GM23248 (cell line): ENCODE results near the gene YTHDF1. TPM values are rescaled to one million over a fixed set of nuclear protein-coding genes. Genes with fewer than 3 reads are reported as not detected.

Source experiments
- DNase-seq: peaks from one replicate; pipeline ENCODE4 v3.0.0-alpha.2; 2015
- H2AFZ ChIP-seq: fragments of 200-600 bp; sonication (generic); 2 replicates; pipeline ENCODE4 v1.6.1; 2016; ENCODE audit warnings: antibody characterized with exemption
- H3F3A ChIP-seq: fragments of 200-600 bp; sonication (generic); 2 replicates; pipeline ENCODE4 v1.6.1; 2016; ENCODE audit warnings: mild to moderate bottlenecking, antibody characterized with exemption, mixed run types; ENCODE audit not compliant: insufficient read depth
- H3K27ac ChIP-seq: fragments of 200-600 bp; sonication (generic); 2 replicates; pipeline ENCODE4 v1.5.1; 2016; ENCODE audit warnings: mild to moderate bottlenecking
- H3K27me3 ChIP-seq: fragments of 200-600 bp; sonication (generic); replicated peaks from 2 replicates; pipeline ENCODE4 v1.6.1; 2016; ENCODE audit warnings: mild to moderate bottlenecking; ENCODE audit not compliant: insufficient read depth
- H3K36me3 ChIP-seq: fragments of 200-600 bp; sonication (generic); 2 replicates; pipeline ENCODE4 v1.6.1; 2016; ENCODE audit warnings: low read depth, mild to moderate bottlenecking
- H3K4me1 ChIP-seq: fragments of 200-600 bp; sonication (generic); 2 replicates; pipeline ENCODE4 v1.6.1; 2016; ENCODE audit warnings: mild to moderate bottlenecking; ENCODE audit not compliant: insufficient read depth
- H3K4me2 ChIP-seq: fragments of 200-600 bp; sonication (generic); one replicate; pipeline ENCODE4 v1.6.1; 2016; ENCODE audit warnings: mild to moderate bottlenecking; ENCODE audit not compliant: unreplicated experiment
- H3K4me3 ChIP-seq: fragments of 200-600 bp; sonication (generic); 2 replicates; pipeline ENCODE4 v1.5.1; 2016; ENCODE audit warnings: mild to moderate bottlenecking
- H3K79me2 ChIP-seq: fragments of 200-600 bp; sonication (generic); 2 replicates; pipeline ENCODE4 v1.6.1; 2016; ENCODE audit warnings: mild to moderate bottlenecking; ENCODE audit not compliant: insufficient read depth
- H3K9ac ChIP-seq: fragments of 200-600 bp; sonication (generic); 2 replicates; pipeline ENCODE4 v1.6.1; 2016; ENCODE audit warnings: mild to moderate bottlenecking
- H3K9me2 ChIP-seq: fragments of 200-600 bp; sonication (generic); 2 replicates; pipeline ENCODE4 v1.6.1; 2016; ENCODE audit warnings: mixed run types, mild to moderate bottlenecking, moderate library complexity; ENCODE audit not compliant: insufficient read depth
- H3K9me3 ChIP-seq: fragments of 200-600 bp; sonication (generic); one replicate; pipeline ENCODE4 v1.6.1; 2017; ENCODE audit warnings: low read depth
- H4K20me1 ChIP-seq: fragments of 200-600 bp; sonication (generic); 2 replicates; pipeline ENCODE4 v1.6.0; 2016; ENCODE audit not compliant: insufficient read depth
- EZH2 ChIP-seq: fragments of 200-600 bp; sonication (generic); IDR thresholded peaks from 2 replicates; pipeline ENCODE4 v1.6.1; 2018; ENCODE audit warnings: antibody characterized with exemption, mild to moderate bottlenecking; ENCODE audit not compliant: insufficient read depth, poor library complexity, severe bottlenecking
- EZH2phosphoT487 ChIP-seq: fragments of 200-600 bp; sonication (generic); IDR thresholded peaks from 2 replicates; pipeline ENCODE4 v1.6.1; 2018; ENCODE audit warnings: antibody characterized with exemption, moderate library complexity, mild to moderate bottlenecking, low read depth; ENCODE audit not compliant: insufficient read depth
- WGBS, 2 experiments: methylation state at CpG; one replicate each; pipeline ENCODE4 v1.1.6; 2015 to 2017; ENCODE audit warnings: low lambda C conversion rate in 2 of 2, low coverage in 1 of 2; ENCODE audit errors: missing lambda C conversion rate in 2 of 2; 5-methylcytosine and 5-hydroxymethylcytosine counted together
- in situ Hi-C: fragments of 300-500 bp; cut with MboI; formaldehyde crosslinking; loops from 2 replicates; pipeline ENCODE4 v1.15.0; 2020
- polyA plus RNA-seq: library from polyadenylated mRNA; unstranded; fragments of >200 nt; fragmentation: Nextera tagmentation; extraction: Ambion mirVana; gene quantifications from 2 replicates; pipeline ENCODE4 v1.2.1, GENCODE V29; 2016
- total RNA-seq: library from RNA; depleted of rRNA; stranded (reverse); fragments of >200 nt; shearing (Covaris generic); gene quantifications from 2 replicates; pipeline ENCODE4 v1.2.3, GENCODE V29; 2014; rRNA removed

YTHDF1 gene
- total RNA-seq = 20.4 and 22.5 TPM in 2 replicates
- 16.7 and 26.0 TPM in 2 replicates for polyA plus RNA-seq

DNA sequence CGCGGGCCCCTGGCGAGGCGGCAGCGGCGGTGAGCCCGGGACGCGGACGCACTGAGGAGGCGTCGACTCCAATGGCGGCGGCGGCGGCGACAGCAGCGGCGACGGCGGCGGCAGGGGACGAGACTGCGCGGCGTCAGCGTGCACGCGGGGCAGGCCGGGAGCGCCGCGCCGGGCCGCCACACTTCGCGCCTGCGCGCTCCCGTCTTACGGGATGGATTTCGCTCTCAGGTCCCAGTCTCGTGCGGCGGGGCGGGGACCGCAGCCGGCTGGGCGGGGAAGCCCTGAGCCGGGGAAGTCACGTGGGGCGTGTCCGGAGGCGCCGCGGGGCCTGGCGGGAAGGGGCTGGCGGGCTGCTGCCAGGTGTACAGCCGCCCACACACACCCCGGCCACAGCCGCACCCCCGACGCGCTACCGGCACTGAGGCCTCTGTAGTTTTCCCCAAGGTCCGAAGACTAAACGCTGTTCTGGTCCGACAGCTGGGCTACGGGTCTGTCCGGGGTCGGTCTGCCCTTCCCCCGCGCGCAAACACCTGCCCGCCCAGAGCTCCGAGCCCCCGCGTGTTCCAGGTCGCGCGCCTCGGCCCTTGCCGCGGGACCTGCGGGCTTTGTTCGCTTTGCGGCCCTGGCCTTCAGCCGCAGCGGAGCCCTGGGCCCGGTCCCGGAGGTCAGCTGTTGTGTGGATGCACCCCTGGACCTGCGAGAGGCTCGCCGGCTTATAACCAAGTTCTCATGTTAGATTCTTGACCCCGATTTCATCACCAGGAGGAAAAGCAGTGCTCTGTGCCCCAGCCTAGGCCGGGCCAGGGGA lies at the start of gene YTHDF1:
Gene YTHDF1 (minus strand): TSS at position 91 of the 808 bp plus-strand sequence. CDS start 239 bp downstream, outside the sequence.
- peaks cover 16% of the 10 kb centered on the region; the same call in 1 of the 2 replicates for H3K36me3 ChIP-seq
- WGBS, 2 experiments = 2% methylated on average over 35 to 74 of the region's 96 CpGs
- peaks cover 45% of the 10 kb centered on the region for H3K79me2 ChIP-seq

GRCh38 chr20:63264519-63264918 lies 48.6 kb upstream of the YTHDF1 start:
- Histone ChIP-seq H3K9ac (no peak overlapping the region), H4K20me1 (no peaks in the 10 kb centered on the region), H3K79me2 (no peaks in the 10 kb centered on the region), H3K4me3 (no peak overlapping the region), H3K4me2 (no peak overlapping the region), H3K36me3 (no peaks in the 10 kb centered on the region), H3K27me3 (peaks cover 8% of the 10 kb centered on the region; the same call in 1 of the 2 replicates), H3K4me1 (no peaks in the 10 kb centered on the region), H3K9me3 (no peaks in the 10 kb centered on the region), H2AFZ (no peak overlapping the region), H3F3A (no peaks in the 10 kb centered on the region), H3K9me2 (no peaks in the 10 kb centered on the region), H3K27ac (no peak overlapping the region)
- TF ChIP-seq EZH2phosphoT487 (no peak), EZH2 (no peak)
- 34 to 39% methylated on average over 14 of the region's 14 CpGs for WGBS, 2 experiments
- DNase-seq = no peak
- in situ Hi-C loops = no loop called here

More for the DNA sequence above, at the start of gene YTHDF1:
- Histone ChIP-seq H3K9ac (peak within 1 kb of the TSS; percentile 85), H3K4me1 (peaks cover 15% of the 10 kb centered on the region), H2AFZ (peak within 1 kb of the TSS; percentile 97), H3K27me3 (peaks cover 8% of the 10 kb centered on the region; the same call in 1 of the 2 replicates), H3K27ac (peak within 1 kb of the TSS; percentile 34), H3K4me3 (peak within 1 kb of the TSS; percentile 87), H3K4me2 (peak within 1 kb of the TSS; percentile 95), H3K9me3 (no peaks in the 10 kb centered on the region), H4K20me1 (peaks cover 8% of the 10 kb centered on the region; the same call in 1 of the 2 replicates), H3K9me2 (no peaks in the 10 kb centered on the region), H3F3A (no peaks in the 10 kb centered on the region)
- in situ Hi-C loops = no loop called here
- DNase-seq = peak; percentile 98
- TF ChIP-seq EZH2 (no peak), EZH2phosphoT487 (no peak)

DNA sequence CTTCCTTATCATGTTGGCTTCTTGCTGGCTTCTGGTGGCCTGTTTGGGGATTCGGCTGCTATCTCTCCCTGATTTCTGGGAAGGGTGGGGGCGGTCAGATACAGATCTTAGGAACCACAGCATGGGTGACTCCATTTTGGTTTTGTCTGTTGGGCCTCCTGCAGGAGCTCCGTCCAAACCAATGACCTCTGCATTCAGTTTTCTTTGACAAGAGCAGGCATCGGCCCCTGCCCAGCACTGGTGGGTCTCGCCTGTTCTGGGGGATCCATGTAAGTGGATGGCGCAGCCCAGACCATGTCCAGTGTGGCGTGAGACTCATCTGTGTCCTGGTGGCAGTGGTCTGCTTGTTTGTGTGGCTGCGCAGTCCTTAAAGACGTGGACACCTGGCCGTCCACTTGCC lies 48.1 kb upstream of the YTHDF1 start:
- H3K4me3 ChIP-seq = no peak overlapping the region
- no peaks in the 10 kb centered on the region for H3K79me2 ChIP-seq
- no peaks in the 10 kb centered on the region for H3F3A ChIP-seq
- H3K9me3 ChIP-seq = no peaks in the 10 kb centered on the region
- H2AFZ ChIP-seq = no peak overlapping the region
- no peaks in the 10 kb centered on the region for H3K9me2 ChIP-seq
- in situ Hi-C loops = no loop called here
- WGBS, 2 experiments = 70 to 74% methylated on average over 10 of the region's 10 CpGs
- no peaks in the 10 kb centered on the region for H3K4me1 ChIP-seq
- no peaks in the 10 kb centered on the region for H4K20me1 ChIP-seq
- H3K4me2 ChIP-seq = no peak overlapping the region
- TF ChIP-seq EZH2phosphoT487 (no peak), EZH2 (no peak)
- peaks cover 12% of the 10 kb centered on the region; the same call in 1 of the 2 replicates for H3K27me3 ChIP-seq
- H3K36me3 ChIP-seq = no peaks in the 10 kb centered on the region
- no peak overlapping the region for H3K27ac ChIP-seq
- DNase-seq = no peak
- H3K9ac ChIP-seq = no peak overlapping the region

DNA sequence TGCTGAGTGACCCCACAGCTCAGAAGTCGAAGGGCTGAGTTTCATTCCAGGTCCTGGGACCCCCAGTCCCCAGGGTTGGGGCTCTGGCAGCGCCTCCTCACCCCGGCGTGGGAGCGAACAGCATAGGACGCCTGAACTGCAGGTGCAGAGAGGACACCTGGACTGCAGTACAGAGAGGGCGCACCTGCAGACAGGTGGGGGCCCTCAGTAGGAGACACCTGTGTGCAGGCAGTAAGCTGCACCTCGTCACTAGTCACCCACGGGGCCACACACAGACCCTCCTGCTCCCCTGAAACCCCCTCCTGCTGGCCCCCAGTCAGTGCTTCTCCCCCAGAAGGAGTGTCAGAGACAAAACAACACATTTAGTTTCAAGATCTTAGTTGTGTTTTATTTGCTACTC lies 46.9 kb upstream of the YTHDF1 start:
- no peak overlapping the region for H3K9ac ChIP-seq
- 53 to 66% methylated on average over 8 to 9 of the region's 9 CpGs for WGBS, 2 experiments
- peaks cover 15% of the 10 kb centered on the region; the same call in 1 of the 2 replicates for H3K27me3 ChIP-seq
- no peaks in the 10 kb centered on the region for H4K20me1 ChIP-seq
- H3K36me3 ChIP-seq = no peaks in the 10 kb centered on the region
- H3F3A ChIP-seq = no peaks in the 10 kb centered on the region
- H3K79me2 ChIP-seq = no peaks in the 10 kb centered on the region
- no peaks in the 10 kb centered on the region for H3K9me2 ChIP-seq
- H2AFZ ChIP-seq = no peak overlapping the region
- H3K9me3 ChIP-seq = no peaks in the 10 kb centered on the region
- in situ Hi-C loops = no loop called here
- no peak overlapping the region for H3K4me2 ChIP-seq
- H3K4me1 ChIP-seq = no peaks in the 10 kb centered on the region
- DNase-seq = no peak
- H3K4me3 ChIP-seq = no peak overlapping the region
- TF ChIP-seq EZH2 (no peak), EZH2phosphoT487 (no peak)
- no peak overlapping the region for H3K27ac ChIP-seq
